GM12872 (cell line): ENCODE measurements around the gene KRT82.

Source experiments
- TF ChIP-seq, protein P1 (sequence below): IDR thresholded peaks from 3 replicates; pipeline ENCODE4 v1.5.1; 2011; ENCODE audit warnings: low read depth, mild to moderate bottlenecking, low read length, moderate library complexity; ENCODE audit not compliant: insufficient read depth

The KRT82 gene

DNA sequence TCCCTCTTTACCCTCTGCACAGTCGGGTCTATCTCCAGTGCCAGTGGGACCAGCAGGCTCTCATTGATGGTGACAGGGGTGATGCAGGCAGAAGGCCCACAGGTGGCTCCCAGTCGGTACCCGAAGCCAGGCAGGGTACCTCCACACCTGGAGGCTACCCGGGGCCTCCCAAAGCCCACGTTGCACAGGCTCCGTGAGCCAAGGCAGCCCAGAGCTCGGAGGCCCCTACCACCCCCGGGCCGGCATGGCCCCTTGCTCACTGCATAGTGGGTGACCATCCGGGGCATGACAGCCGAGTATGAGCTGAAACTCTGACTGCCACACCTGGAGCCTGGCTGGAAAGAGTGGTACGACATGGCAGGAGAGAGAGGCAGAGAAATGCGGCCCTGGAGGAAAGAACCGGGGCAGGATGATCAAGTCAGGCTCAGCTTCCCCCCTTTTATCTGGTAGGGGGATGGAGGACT is at the start of gene KRT82:
Gene KRT82, minus strand, starts transcription at position 414 of the 464 bp plus-strand sequence. Its CDS starts 58 bp downstream, at position 356.
- TF ChIP-seq, protein P1, sequence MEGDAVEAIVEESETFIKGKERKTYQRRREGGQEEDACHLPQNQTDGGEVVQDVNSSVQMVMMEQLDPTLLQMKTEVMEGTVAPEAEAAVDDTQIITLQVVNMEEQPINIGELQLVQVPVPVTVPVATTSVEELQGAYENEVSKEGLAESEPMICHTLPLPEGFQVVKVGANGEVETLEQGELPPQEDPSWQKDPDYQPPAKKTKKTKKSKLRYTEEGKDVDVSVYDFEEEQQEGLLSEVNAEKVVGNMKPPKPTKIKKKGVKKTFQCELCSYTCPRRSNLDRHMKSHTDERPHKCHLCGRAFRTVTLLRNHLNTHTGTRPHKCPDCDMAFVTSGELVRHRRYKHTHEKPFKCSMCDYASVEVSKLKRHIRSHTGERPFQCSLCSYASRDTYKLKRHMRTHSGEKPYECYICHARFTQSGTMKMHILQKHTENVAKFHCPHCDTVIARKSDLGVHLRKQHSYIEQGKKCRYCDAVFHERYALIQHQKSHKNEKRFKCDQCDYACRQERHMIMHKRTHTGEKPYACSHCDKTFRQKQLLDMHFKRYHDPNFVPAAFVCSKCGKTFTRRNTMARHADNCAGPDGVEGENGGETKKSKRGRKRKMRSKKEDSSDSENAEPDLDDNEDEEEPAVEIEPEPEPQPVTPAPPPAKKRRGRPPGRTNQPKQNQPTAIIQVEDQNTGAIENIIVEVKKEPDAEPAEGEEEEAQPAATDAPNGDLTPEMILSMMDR: no peak

DNA sequence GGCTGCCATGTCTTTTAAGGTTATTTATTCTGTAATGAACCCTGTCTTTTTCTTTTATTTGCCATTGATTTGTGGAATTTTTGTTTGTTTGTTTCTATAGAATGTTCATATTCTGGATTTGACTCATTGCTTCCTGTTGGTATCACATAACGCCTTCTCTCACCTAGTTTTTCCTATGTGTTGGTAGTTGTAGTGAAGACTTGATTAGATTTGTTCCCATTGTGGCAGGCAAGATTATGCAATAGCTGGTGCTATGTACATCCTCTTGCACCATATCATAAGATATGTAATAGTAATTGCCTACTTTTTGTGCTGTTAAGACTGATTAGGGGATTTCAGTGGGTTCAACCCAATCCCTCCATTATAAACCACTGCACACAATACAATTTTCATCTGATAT is 49.7 kb upstream of the KRT82 start:
- TF ChIP-seq, protein P1: no peak

DNA sequence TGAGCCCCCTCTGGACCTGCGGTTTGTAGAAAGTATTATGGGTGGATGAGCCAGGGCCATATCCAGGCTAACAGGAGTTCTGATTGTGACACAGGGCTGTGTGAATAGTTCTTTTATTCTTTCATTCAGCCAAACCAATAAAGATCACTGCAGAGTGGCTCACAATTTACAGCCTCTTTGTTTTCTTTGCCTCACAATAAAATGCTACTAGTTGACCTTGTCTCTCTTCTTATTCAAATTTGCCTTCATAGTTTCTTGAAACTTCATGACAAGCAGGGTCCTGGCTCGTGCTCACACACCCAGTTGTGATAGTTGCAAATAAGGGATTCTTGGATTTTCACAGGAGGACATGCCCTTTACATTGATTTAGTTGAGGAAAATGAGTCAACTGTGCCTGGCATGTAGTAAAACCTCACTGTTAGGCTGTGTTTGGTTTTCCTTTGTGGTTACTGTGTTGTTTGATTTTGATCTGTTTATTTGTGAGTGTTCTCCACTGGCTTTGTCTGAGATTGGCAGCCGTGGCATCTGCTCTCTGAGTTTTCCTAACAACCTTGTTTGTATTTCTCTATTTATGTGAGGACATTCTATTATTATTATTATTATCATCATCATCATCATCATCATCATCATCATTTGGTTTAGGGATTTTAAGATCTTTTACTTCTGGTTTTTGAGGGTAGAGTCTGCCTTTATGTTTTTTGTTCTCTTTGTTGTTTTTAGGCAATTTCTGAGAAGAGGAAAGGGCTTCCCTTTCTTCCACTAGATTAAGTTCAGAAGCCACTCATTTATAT is 48.5 kb upstream of the KRT82 start:
- TF ChIP-seq, protein P1: no peak

DNA sequence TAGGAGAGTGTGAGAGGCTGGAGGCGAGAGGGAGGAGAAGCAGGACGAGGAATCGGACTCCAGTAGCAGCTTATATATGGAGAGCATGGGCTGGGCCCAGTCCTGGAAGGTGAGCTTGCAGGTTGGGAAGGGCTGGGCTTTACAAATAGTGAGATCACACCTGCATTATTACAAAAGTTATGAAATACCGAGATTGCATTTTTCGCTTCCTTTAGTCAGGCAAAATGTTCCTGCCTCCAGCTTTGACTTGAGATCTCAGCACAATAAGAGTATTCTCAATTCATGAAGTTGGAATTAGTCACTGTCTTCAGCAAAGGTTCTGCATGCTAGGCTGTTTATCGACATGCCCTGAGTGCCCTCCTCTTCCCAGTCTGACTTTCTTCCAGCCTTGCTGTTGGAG is 46.0 kb upstream of the KRT82 start, which contains the start of gene KRT6B:
Gene KRT6B, minus strand, starts transcription at position 46 of the 400 bp plus-strand sequence. CDS start 68 bp downstream, outside the sequence.
- TF ChIP-seq, protein P1: no peak

DNA sequence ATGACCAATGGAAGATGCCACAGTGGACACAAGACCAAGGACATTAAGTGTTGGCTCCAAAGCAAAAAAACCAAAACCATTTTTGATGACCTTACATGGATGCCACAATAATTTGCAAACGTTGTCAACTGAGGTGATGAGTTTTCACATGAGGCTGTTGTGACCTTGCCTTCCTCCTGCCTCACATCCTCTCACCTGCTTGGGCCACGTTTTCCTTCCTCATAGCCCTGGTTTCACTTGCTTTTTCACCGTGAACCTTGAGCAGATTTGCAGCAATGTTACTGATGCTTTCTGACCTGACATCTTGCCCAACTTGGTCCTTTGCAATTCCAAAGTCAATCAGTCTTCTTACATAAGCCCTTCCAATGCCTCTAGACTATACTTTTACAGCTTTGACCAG is 42.1 kb upstream of the KRT82 start:
- TF ChIP-seq, protein P1: no peak

DNA sequence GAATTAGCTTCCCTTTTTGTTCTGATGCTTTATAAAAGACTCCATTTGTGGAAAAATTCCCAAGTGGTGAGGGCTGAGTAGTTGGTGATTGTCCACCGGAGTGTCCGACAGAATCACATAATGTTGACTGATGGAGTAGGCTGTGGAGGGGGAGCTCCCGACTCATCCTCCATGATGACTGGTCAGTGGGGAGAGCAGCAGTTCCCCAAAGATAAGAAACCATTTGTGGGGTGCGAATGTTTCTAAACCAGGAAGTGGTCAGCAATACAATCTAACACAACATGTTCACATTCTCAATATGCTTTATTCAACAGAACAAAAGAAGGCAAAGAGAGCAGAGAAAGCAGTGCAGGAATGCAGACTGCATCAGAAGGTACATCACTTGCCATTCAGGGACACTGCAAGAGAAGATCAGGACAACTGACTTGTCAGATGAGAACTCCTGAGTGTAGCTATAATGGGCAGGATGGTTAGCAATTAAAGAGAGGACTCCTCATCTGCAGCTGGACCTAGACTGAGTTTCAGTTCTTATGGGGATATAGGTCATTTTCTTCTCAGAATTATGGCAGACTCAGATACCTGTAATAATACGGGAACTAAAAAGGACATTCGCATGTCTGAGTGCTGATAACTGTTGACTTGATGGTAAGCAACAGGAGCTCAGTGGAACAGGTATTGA is 40.4 kb upstream of the KRT82 start:
- TF ChIP-seq, protein P1: no peak

DNA sequence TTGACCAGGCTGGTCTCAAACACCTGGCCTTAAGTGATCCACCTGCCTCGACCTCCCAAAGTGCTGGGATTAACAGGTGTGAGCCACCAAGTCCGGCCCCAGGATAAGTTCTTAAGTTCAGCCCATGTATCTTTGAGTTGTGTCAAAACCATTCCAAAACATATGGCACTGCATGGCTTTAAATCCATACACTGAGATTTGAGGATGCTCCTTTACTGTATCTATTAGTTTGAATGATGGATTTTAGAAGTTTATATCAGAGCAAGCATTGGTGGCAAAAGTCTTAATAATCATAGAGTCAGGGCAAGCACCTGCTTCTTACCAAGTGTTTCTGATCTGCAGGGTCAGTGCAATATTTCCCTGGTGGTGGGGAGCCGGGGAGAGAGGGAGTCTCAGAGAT is 39.7 kb upstream of the KRT82 start:
- TF ChIP-seq, protein P1: no peak
